Measurements from ENCODE around the gene PPWD1.
"Not testable (repeated sequence)": the region's sequence is repeated elsewhere in the genome, so short reads cannot be mapped to it uniquely, and the experiment has no call there.

PPWD1 gene

GRCh38 chr5:65556718-65557117 lies 6.4 kb upstream of the PPWD1 start:
- Histone ChIP-seq H3K4me1 (ENCODE audit: control insufficient read depth, insufficient read depth, low read length) (no peaks in the 10 kb centered on the region), H3K4me3 (ENCODE audit: low read depth, low read length) (no peak overlapping the region), H3K27me3 (ENCODE audit: control insufficient read depth, insufficient read depth, low read length) (no peaks in the 10 kb centered on the region), H3K36me3 (ENCODE audit: control insufficient read depth, insufficient read depth, low read length) (peaks cover 51% of the 10 kb centered on the region), H3K27ac (ENCODE audit: low read depth, low read length) (no peak overlapping the region), H3K9ac (ENCODE audit: low read length) (no peak overlapping the region), H3K9me3 (ENCODE audit: control insufficient read depth, insufficient read depth, low read depth, low read length) (no peaks in the 10 kb centered on the region)

DNA sequence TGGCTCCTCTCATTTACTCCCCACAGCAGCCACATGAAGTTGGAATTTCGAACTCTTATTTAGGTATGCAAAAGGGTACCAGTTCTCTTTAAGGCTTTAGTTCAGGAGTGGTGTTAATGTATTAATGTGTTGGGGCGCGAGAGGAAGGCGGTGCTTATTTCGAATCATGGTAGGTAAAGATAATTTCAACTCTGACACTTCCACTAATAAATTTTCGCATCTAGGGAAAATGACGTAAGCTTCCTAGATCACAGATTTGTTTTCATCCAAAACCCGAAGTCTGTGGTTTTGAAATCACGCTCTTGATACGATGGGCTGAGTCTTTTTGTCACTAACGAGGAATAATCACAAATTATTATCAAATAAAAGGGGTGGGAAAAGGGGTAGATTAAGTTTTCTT lies 681 bp downstream of the PPWD1 start:
- Histone ChIP-seq H3K4me1 (ENCODE audit: control insufficient read depth, insufficient read depth, low read length) (0 out of 2 replicates have a peak, but pooled peaks cover 3% of the 10 kb centered on the region), H3K9ac (ENCODE audit: low read length) (peak overlapping the region; percentile 88), H3K27me3 (ENCODE audit: control insufficient read depth, insufficient read depth, low read length) (no peaks in the 10 kb centered on the region), H3K27ac (ENCODE audit: low read depth, low read length) (peak overlapping the region; percentile 66; the same call in 1 of the 2 replicates), H3K4me3 (ENCODE audit: low read depth, low read length) (peak overlapping the region; percentile 82), H3K36me3 (ENCODE audit: control insufficient read depth, insufficient read depth, low read length) (peaks cover 9% of the 10 kb centered on the region), H3K9me3 (ENCODE audit: control insufficient read depth, insufficient read depth, low read depth, low read length) (no peaks in the 10 kb centered on the region)

- Histone ChIP-seq H3K27ac (ENCODE audit: low read depth, low read length) (no peak overlapping the region), H3K9me3 (ENCODE audit: control insufficient read depth, insufficient read depth, low read depth, low read length) (no peaks in the 10 kb centered on the region), H3K36me3 (ENCODE audit: control insufficient read depth, insufficient read depth, low read length) (peaks cover 10% of the 10 kb centered on the region), H3K9ac (ENCODE audit: low read length) (no peak overlapping the region), H3K27me3 (ENCODE audit: control insufficient read depth, insufficient read depth, low read length) (no peaks in the 10 kb centered on the region), H3K4me1 (ENCODE audit: control insufficient read depth, insufficient read depth, low read length) (0 out of 2 replicates have a peak, but pooled peaks cover 3% of the 10 kb centered on the region), H3K4me3 (ENCODE audit: low read depth, low read length) (no peak overlapping the region)
Measured at GRCh38 chr5:65566505-65566904, 3.4 kb downstream of the PPWD1 start.

DNA sequence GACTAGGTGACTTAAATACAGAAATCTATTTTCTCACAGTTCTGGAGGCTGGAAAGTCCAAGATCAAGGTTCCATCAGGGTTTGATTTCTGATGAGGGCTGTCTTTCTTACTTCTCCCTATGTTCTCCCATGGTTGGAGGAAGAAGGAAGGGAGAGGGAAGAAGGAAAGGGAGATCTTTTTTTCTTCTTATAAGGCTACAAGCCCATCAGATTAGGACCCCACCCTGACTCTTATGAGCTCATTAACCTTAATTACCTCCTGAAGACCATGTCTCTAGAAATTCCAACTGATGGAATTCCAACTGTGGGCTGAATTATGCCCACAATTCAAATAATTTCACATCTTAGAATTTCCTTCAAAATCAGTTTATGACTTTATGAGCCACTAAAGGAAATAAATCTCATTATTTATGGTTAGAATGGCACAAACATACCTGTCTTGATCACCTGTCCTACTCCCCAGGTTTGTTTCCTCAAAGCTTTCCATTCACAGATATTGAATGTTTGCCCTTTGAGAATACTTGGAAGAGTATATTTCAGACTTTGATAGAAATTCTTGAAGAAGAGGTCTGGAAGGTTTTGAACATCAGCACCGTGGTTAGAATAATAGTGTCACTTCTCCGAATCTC lies 7.6 kb downstream of the PPWD1 start:
- H3K27ac ChIP-seq (ENCODE audit: low read depth, low read length), result no peak overlapping the region
- H3K27me3 ChIP-seq (ENCODE audit: control insufficient read depth, insufficient read depth, low read length), result no peaks in the 10 kb centered on the region
- H3K9ac ChIP-seq (ENCODE audit: low read length), result no peak overlapping the region
- no peaks in the 10 kb centered on the region for H3K9me3 ChIP-seq (ENCODE audit: control insufficient read depth, insufficient read depth, low read depth, low read length)
- H3K36me3 ChIP-seq (ENCODE audit: control insufficient read depth, insufficient read depth, low read length), result peaks cover 39% of the 10 kb centered on the region
- no peaks in the 10 kb centered on the region for H3K4me1 ChIP-seq (ENCODE audit: control insufficient read depth, insufficient read depth, low read length)
- H3K4me3 ChIP-seq (ENCODE audit: low read depth, low read length), result no peak overlapping the region

GRCh38 chr5:65577141-65577540 lies 14.0 kb downstream of the PPWD1 start:
- H3K9me3 ChIP-seq (ENCODE audit: control insufficient read depth, insufficient read depth, low read depth, low read length), result no peaks in the 10 kb centered on the region
- H3K4me3 ChIP-seq (ENCODE audit: low read depth, low read length), result no peak overlapping the region
- peaks cover 76% of the 10 kb centered on the region for H3K36me3 ChIP-seq (ENCODE audit: control insufficient read depth, insufficient read depth, low read length)
- H3K27ac ChIP-seq (ENCODE audit: low read depth, low read length), result no peak overlapping the region
- H3K27me3 ChIP-seq (ENCODE audit: control insufficient read depth, insufficient read depth, low read length), result no peaks in the 10 kb centered on the region
- H3K4me1 ChIP-seq (ENCODE audit: control insufficient read depth, insufficient read depth, low read length), result no peaks in the 10 kb centered on the region
- no peak overlapping the region for H3K9ac ChIP-seq (ENCODE audit: low read length)

- H3K9me3 ChIP-seq (ENCODE audit: control insufficient read depth, insufficient read depth, low read depth, low read length), result no peaks in the 10 kb centered on the region
- peaks cover 81% of the 10 kb centered on the region for H3K36me3 ChIP-seq (ENCODE audit: control insufficient read depth, insufficient read depth, low read length)
- H3K27ac ChIP-seq (ENCODE audit: low read depth, low read length), result no peak overlapping the region
- no peak overlapping the region for H3K9ac ChIP-seq (ENCODE audit: low read length)
- H3K4me1 ChIP-seq (ENCODE audit: control insufficient read depth, insufficient read depth, low read length), result no peaks in the 10 kb centered on the region
- H3K27me3 ChIP-seq (ENCODE audit: control insufficient read depth, insufficient read depth, low read length), result no peaks in the 10 kb centered on the region
- no peak overlapping the region for H3K4me3 ChIP-seq (ENCODE audit: low read depth, low read length)
Measured at GRCh38 chr5:65588694-65589093, 25.6 kb downstream of the PPWD1 start.

DNA sequence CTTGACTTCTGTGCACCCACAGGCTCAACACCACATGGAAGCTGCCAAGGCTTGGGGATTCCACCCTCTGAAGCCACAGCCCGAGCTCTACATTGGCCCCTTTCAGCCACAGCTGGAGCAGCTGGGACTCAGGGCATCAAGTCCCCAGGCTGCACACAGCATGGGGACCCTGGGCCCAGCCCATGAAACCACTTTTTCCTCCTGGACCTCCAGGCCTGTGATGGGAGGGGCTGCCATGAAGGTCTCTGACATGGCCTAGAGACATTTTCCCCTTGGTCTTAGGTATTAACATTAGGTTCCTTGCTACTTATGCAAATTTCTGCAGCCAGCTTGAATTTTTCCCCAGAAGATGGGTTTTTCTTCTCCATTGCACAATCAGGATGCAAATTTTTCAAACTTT lies 38.7 kb downstream of the PPWD1 start:
- peaks cover 19% of the 10 kb centered on the region; the same call in 1 of the 2 replicates for H3K9me3 ChIP-seq (ENCODE audit: control insufficient read depth, insufficient read depth, low read depth, low read length)
- not testable (repeated sequence) for H3K4me3 ChIP-seq (ENCODE audit: low read depth, low read length); H3K4me1 ChIP-seq (ENCODE audit: control insufficient read depth, insufficient read depth, low read length); H3K9ac ChIP-seq (ENCODE audit: low read length); H3K27ac ChIP-seq (ENCODE audit: low read depth, low read length); H3K27me3 ChIP-seq (ENCODE audit: control insufficient read depth, insufficient read depth, low read length)
- H3K36me3 ChIP-seq (ENCODE audit: control insufficient read depth, insufficient read depth, low read length), result peaks cover 60% of the 10 kb centered on the region

GRCh38 chr5:65611524-65611923 lies 48.4 kb downstream of the PPWD1 start:
- no peak overlapping the region for H3K27ac ChIP-seq (ENCODE audit: low read depth, low read length)
- no peaks in the 10 kb centered on the region for H3K9me3 ChIP-seq (ENCODE audit: control insufficient read depth, insufficient read depth, low read depth, low read length)
- H3K9ac ChIP-seq (ENCODE audit: low read length), result no peak overlapping the region
- no peaks in the 10 kb centered on the region for H3K4me1 ChIP-seq (ENCODE audit: control insufficient read depth, insufficient read depth, low read length)
- no peak overlapping the region for H3K4me3 ChIP-seq (ENCODE audit: low read depth, low read length)
- no peaks in the 10 kb centered on the region for H3K27me3 ChIP-seq (ENCODE audit: control insufficient read depth, insufficient read depth, low read length)
- H3K36me3 ChIP-seq (ENCODE audit: control insufficient read depth, insufficient read depth, low read length), result peaks cover 63% of the 10 kb centered on the region

DNA sequence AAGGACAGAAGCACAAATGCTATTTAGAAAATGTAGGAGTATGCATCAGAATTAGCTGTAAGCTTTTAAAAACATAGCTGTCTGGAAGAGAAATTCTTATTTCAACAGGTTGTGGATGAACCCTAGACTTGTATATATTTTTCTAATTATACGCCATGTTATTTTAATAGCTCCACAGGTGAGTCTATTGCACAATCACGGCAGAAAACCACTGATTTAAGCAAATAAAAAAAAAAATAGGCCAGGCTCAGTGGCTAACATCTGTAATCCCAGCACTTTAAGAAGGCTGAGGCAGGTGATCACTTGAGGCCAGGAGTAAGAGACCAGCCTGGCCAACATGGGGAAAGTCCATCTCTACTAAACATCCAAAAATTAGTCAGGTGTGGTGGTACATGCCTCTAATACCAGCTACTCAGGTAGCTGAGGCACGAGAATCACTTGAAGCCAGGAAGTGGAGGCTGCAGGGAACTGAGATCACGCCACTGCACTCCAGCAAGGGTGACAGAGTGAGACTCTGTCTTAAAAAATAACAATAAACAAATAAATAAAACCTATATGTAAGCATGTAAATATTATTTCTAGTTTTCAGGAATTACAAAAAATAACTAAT lies 49.3 kb downstream of the PPWD1 start:
- H3K4me3 ChIP-seq (ENCODE audit: low read depth, low read length), result no peak overlapping the region
- H3K9ac ChIP-seq (ENCODE audit: low read length), result no peak overlapping the region
- H3K4me1 ChIP-seq (ENCODE audit: control insufficient read depth, insufficient read depth, low read length), result no peaks in the 10 kb centered on the region
- H3K36me3 ChIP-seq (ENCODE audit: control insufficient read depth, insufficient read depth, low read length), result peaks cover 54% of the 10 kb centered on the region
- no peaks in the 10 kb centered on the region for H3K9me3 ChIP-seq (ENCODE audit: control insufficient read depth, insufficient read depth, low read depth, low read length)
- no peak overlapping the region for H3K27ac ChIP-seq (ENCODE audit: low read depth, low read length)
- H3K27me3 ChIP-seq (ENCODE audit: control insufficient read depth, insufficient read depth, low read length), result no peaks in the 10 kb centered on the region

- Histone ChIP-seq H3K4me1 (ENCODE audit: control insufficient read depth, insufficient read depth, low read length) (peaks cover 4% of the 10 kb centered on the region; the same call in 1 of the 2 replicates), H3K27me3 (ENCODE audit: control insufficient read depth, insufficient read depth, low read length) (no peaks in the 10 kb centered on the region), H3K9me3 (ENCODE audit: control insufficient read depth, insufficient read depth, low read depth, low read length) (no peaks in the 10 kb centered on the region), H3K4me3 (ENCODE audit: low read depth, low read length) (no peak overlapping the region), H3K36me3 (ENCODE audit: control insufficient read depth, insufficient read depth, low read length) (peaks cover 6% of the 10 kb centered on the region; the same call in 1 of the 2 replicates), H3K9ac (ENCODE audit: low read length) (no peak overlapping the region), H3K27ac (ENCODE audit: low read depth, low read length) (no peak overlapping the region)
Measured at GRCh38 chr5:65620021-65620420, 56.9 kb downstream of the PPWD1 start.

DNA sequence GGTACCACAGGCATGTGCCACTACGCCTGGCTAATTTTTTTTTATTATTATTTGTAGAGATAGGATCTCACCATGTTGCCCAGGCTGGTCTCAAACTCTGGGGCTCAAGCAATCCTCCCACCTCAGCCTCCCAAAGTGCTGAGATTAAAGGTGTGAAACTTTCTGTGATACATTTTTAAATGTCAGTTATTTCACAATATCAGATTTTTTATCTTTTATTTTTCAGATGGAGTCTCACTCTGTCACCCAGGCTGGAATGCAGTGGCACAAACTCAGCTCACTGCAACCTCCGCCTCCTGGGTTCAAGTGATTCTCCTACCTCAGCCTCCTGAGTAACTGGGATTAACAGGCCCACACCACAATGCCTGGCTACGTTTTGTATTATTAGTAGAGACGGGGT lies 58.9 kb downstream of the PPWD1 start:
- H3K36me3 ChIP-seq (ENCODE audit: control insufficient read depth, insufficient read depth, low read length); H3K4me3 ChIP-seq (ENCODE audit: low read depth, low read length); H3K4me1 ChIP-seq (ENCODE audit: control insufficient read depth, insufficient read depth, low read length); H3K9me3 ChIP-seq (ENCODE audit: control insufficient read depth, insufficient read depth, low read depth, low read length); H3K9ac ChIP-seq (ENCODE audit: low read length); H3K27me3 ChIP-seq (ENCODE audit: control insufficient read depth, insufficient read depth, low read length); H3K27ac ChIP-seq (ENCODE audit: low read depth, low read length): not testable (repeated sequence)
